Measurements from ENCODE around the gene RETREG1. TPM values are rescaled to one million over a fixed set of nuclear protein-coding genes. Genes with fewer than 3 reads are reported as not detected.

RETREG1 gene
- total RNA-seq, 4 donors from 2014 or later, result 22.5 to 73.3 (median 43.6) TPM

DNA sequence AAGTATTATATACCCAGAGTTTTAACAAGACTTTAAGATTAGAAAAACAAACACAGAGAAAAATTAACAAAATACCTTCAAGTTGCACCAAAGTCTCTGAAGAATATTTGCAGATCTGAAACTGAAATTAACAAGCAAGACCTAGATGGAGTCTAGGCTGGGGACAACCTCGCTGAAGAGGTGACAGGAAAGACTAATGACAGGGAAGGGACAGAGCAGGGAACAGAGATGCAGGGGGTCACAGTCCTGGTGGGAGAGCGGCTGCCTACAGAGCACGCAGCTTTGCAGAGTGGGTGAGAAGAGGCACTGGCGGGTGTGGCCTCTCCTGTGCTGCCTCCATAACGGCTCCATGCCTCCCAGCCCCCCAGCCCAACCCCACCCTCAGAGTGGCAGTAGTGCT, 13.5 kb downstream of the RETREG1 start:
- no peak for DNase-seq (ENCODE audit: low spot score)
- no peak for ATAC-seq (ENCODE audit: low FRiP score)
- TF ChIP-seq, protein P1, sequence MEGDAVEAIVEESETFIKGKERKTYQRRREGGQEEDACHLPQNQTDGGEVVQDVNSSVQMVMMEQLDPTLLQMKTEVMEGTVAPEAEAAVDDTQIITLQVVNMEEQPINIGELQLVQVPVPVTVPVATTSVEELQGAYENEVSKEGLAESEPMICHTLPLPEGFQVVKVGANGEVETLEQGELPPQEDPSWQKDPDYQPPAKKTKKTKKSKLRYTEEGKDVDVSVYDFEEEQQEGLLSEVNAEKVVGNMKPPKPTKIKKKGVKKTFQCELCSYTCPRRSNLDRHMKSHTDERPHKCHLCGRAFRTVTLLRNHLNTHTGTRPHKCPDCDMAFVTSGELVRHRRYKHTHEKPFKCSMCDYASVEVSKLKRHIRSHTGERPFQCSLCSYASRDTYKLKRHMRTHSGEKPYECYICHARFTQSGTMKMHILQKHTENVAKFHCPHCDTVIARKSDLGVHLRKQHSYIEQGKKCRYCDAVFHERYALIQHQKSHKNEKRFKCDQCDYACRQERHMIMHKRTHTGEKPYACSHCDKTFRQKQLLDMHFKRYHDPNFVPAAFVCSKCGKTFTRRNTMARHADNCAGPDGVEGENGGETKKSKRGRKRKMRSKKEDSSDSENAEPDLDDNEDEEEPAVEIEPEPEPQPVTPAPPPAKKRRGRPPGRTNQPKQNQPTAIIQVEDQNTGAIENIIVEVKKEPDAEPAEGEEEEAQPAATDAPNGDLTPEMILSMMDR (IDR thresholded peaks at IDR 0.05), result no peak

DNA sequence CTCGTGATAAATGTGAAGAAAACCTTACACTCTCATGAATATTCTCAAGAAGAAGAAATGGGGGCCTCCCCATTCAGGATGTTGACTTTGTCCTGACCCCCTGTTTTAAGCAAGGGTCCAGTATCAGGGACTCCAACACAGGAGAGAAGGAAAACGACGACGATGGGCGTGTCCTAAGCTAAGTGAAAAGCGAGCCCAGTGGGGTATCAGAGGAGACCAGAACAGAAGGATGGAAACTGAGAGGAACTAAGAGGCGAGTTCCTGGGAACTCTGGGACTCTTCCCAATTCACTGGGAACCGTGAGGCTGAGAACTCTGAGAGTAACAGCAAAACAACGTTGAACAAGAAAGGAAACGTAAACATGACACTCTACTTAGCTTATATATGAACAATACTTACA, 14.6 kb downstream of the RETREG1 start:
- ATAC-seq (ENCODE audit: low FRiP score) (no peak), DNase-seq (ENCODE audit: low spot score) (no peak)
- TF ChIP-seq, protein P1 (IDR thresholded peaks at IDR 0.05), result no peak

DNA sequence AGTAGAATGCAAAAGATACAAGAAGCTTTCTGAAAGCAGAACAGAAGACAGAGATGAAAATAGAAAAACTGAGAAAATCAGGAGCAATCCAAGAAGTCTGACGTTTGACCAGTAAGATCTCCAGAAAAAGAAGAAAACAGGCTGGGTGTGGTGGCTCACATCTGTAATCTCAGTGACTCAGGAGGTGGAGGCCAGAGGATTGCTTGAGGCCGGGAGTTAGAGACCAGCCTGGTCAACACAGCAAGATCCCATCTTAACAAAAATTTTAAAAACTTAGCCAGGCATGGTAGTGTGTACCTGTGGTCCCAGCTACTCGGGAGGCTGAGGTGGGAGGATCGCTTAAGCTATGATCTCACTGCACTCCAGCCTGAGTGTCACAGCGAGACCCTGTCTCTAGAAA, 15.9 kb downstream of the RETREG1 start:
- ATAC-seq (ENCODE audit: low FRiP score), result peak; percentile 45
- DNase-seq (ENCODE audit: low spot score), result no peak
- TF ChIP-seq, protein P1 (IDR thresholded peaks at IDR 0.05), result no peak

DNA sequence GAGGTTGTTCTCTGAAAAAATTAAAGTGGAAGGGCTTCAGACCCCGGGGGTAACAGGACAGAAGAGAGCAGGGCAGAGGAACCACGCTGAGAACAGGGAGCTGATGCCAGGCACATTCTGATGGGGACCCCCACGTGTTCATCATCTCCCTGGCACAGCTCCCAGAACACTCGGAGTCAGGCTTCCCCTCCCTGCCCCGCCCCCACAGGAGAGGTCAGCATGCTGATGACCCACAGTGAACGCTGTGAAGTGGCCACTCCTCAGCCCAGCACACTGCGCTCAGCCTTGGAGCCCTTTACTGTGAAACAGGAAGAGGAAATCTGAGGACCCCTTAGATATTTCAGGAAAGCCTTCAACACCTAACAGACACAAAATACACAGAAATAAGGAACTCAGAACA, 16.4 kb downstream of the RETREG1 start:
- TF ChIP-seq, protein P1 (IDR thresholded peaks at IDR 0.05), result no peak
- peak; percentile 91 for ATAC-seq (ENCODE audit: low FRiP score)
- peak; percentile 79 for DNase-seq (ENCODE audit: low spot score)

DNA sequence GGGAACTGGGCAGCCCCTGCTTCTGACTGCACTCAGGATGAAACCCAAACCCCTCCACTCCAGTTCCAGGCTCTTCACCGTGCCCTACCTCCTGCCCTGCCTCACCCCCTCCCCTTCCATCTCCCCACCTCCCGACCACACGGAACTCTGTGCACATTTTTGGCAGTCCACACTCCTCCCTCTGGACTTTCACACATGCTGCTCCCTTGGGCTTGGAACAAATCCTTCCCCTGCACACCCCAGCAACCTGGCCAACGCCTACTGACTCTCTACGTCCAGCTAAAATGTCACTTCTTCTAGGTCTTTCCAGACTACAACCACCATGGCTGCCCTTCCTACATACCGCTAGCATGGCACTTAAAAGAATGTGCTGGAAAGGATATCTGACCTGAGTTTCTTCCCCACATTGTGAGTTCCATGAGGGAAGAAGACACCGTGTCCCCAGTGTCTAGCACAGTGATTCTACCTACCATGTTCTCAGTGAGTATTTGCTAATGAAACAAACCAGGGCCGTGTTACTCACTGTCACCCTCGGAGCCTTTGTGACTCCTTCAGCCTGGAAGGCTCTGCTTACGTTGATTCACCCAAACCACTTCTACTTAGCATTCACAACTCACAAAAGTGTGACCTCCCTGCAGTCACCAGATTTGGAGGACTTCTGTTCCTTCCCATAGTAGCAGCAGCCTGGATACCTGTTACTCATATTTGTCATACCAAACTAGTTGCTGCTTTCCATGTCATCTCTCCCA, 18.7 kb downstream of the RETREG1 start:
- DNase-seq (ENCODE audit: low spot score) (no peak), ATAC-seq (ENCODE audit: low FRiP score) (no peak)
- TF ChIP-seq, protein P1 (IDR thresholded peaks at IDR 0.05), result no peak

DNA sequence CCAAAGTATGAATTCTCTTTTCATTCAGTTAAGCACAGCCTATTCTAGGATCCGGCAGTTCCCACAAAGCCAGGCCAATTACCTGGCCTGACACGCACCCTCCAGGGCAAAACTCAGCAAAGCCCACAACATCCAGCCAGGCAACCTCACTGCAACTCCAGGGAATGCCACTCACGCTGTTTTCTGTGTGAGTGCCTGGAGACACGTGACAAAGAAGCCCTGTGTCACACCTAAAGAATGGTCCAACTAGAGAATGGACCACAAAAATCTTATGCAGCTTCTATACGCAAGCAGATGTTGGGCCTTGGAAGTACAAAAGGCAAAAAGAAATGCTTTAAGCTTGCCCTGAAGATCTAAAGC, 20.2 kb downstream of the RETREG1 start:
- ATAC-seq (ENCODE audit: low FRiP score) (no peak), DNase-seq (ENCODE audit: low spot score) (no peak)
- TF ChIP-seq, protein P1 (IDR thresholded peaks at IDR 0.05), result no peak

DNA sequence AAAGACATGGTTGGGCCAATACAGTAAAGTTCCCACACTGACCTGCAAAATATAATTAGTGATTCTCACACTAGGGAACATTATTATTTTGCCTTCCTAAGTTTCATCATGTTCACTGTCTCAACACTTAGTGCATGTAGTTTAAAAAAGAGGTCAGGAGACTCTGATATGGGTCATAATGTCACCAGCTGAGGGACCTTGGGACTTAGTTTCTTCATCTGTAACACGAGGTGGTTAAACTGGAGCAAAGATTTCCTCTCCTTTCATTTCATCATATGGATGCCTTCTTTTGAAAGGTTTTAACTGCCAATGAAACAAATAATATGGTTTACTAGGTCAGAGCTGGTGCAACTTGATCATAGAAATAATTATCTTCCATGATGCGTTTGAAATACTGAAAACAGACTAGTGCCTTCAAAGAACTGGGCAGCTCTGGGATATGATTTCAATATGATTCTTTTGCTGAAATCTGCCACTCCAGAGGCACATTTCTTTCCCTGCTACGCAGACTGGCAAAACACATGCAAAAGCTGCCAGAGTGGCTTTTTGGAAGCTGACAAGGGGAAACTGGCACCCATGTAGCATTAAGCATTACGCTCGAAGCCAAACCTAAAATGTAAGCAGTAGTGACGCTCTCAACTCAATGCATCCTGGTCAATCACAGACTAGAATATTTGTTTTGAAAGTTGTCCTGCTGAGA, 20.8 kb downstream of the RETREG1 start:
- no peak for DNase-seq (ENCODE audit: low spot score)
- no peak for ATAC-seq (ENCODE audit: low FRiP score)

More for the DNA sequence above, 20.8 kb downstream of the RETREG1 start:
- TF ChIP-seq, protein P1 (IDR thresholded peaks at IDR 0.05), result no peak

All from omental fat pad (tissue), 4 donors.